HepG2 (cell line): ENCODE measurements around the gene SYS1. TPM values are rescaled to one million over a fixed set of nuclear protein-coding genes. Genes with fewer than 3 reads are reported as not detected.

Experiments used
- CBX5 ChIP-seq: sonication (generic); formaldehyde crosslinking; IDR thresholded peaks from 2 replicates; pipeline ENCODE4 v1.4.0; 2020; ENCODE audit warnings: missing genetic modification reagents, borderline replicate concordance
- CCDC6 ChIP-seq: sonication (generic); formaldehyde crosslinking; IDR thresholded peaks from 2 replicates; pipeline ENCODE4 v1.8.1; 2022; ENCODE audit warnings: mild to moderate bottlenecking, missing genetic modification reagents, moderate library complexity
- FOXO1 ChIP-seq: sonication (generic); formaldehyde crosslinking; IDR thresholded peaks from 2 replicates; pipeline ENCODE4 v1.4.0; 2020; ENCODE audit warnings: missing genetic modification reagents
- HHEX ChIP-seq: IDR thresholded peaks from 2 replicates; pipeline ENCODE4 v1.6.1; 2016; ENCODE audit warnings: control low read depth
- HNF4A ChIP-seq: sonication (generic); formaldehyde crosslinking; IDR thresholded peaks from 2 replicates; pipeline ENCODE4 v1.4.0; 2020; ENCODE audit warnings: missing genetic modification reagents
- JUN ChIP-seq: sonication (generic); formaldehyde crosslinking; IDR thresholded peaks from 2 replicates; pipeline ENCODE4 v1.4.0; 2020; ENCODE audit warnings: mild to moderate bottlenecking, missing genetic modification reagents
- KDM1A ChIP-seq: IDR thresholded peaks from 2 replicates; pipeline ENCODE4 v1.6.1; 2016; ENCODE audit warnings: missing compliant biosample characterization
- MED1 ChIP-seq: sonication (generic); formaldehyde crosslinking; IDR thresholded peaks from 2 replicates; pipeline ENCODE4 v1.4.0; 2020; ENCODE audit warnings: missing genetic modification reagents
- NAIF1 ChIP-seq: sonication (generic); formaldehyde crosslinking; IDR thresholded peaks from 2 replicates; pipeline ENCODE4 v1.5.0; 2020; ENCODE audit warnings: mild to moderate bottlenecking, missing genetic modification reagents, borderline replicate concordance
- SP4 ChIP-seq: sonication (generic); formaldehyde crosslinking; IDR thresholded peaks from 2 replicates; pipeline ENCODE4 v1.8.1; 2023; ENCODE audit warnings: mild to moderate bottlenecking, missing genetic modification reagents
- SP5 ChIP-seq: IDR thresholded peaks from 2 replicates; pipeline ENCODE4 v1.6.1; 2016; ENCODE audit warnings: low read depth, borderline replicate concordance
- SYNCRIP ChIP-seq: fragments of 200-400 bp; formaldehyde crosslinking; IDR thresholded peaks from 2 replicates; pipeline ENCODE4 v1.6.1; 2018; ENCODE audit warnings: mild to moderate bottlenecking, low read depth, low read length; ENCODE audit not compliant: insufficient read depth
- TBX2 ChIP-seq: sonication (generic); formaldehyde crosslinking; IDR thresholded peaks from 2 replicates; pipeline ENCODE4 v1.5.0; 2020; ENCODE audit warnings: missing genetic modification reagents, mild to moderate bottlenecking, borderline replicate concordance
- ZKSCAN8 ChIP-seq: IDR thresholded peaks from 2 replicates; pipeline ENCODE4 v1.6.1; 2016; ENCODE audit warnings: borderline replicate concordance, missing genetic modification reagents, missing compliant biosample characterization
- ZMYM3 ChIP-seq: sonication (generic); formaldehyde crosslinking; IDR thresholded peaks from 2 replicates; pipeline ENCODE4 v1.5.1; 2020; ENCODE audit warnings: mild to moderate bottlenecking, missing genetic modification reagents
- ZNF10 ChIP-seq: sonication (generic); formaldehyde crosslinking; IDR thresholded peaks from 2 replicates; pipeline ENCODE4 v1.4.0; 2020; ENCODE audit warnings: mild to moderate bottlenecking, low read depth, missing genetic modification reagents, borderline replicate concordance
- ZNF33A ChIP-seq: sonication (generic); formaldehyde crosslinking; IDR thresholded peaks from 2 replicates; pipeline ENCODE4 v1.5.1; 2020; ENCODE audit warnings: missing genetic modification reagents, mild to moderate bottlenecking, moderate library complexity, borderline replicate concordance
- ZNF629 ChIP-seq: sonication (generic); formaldehyde crosslinking; conservative IDR thresholded peaks from 2 replicates; pipeline ENCODE4 v1.5.0; 2020; ENCODE audit warnings: missing genetic modification reagents
- ZNF652 ChIP-seq: IDR thresholded peaks from 2 replicates; pipeline ENCODE4 v1.6.1; 2016; ENCODE audit warnings: low read depth, borderline replicate concordance
- ZNF660 ChIP-seq: sonication (generic); formaldehyde crosslinking; IDR thresholded peaks from 2 replicates; pipeline ENCODE4 v1.5.1; 2020; ENCODE audit warnings: mild to moderate bottlenecking, low read depth, missing genetic modification reagents, borderline replicate concordance
- polyA plus RNA-seq, 8 experiments: library from polyadenylated mRNA; depleted of rRNA in 3 of 8; stranded (reverse) in 7 of 8; unstranded in 1 of 8; fragments of >200 nt; fragmentation: Illumina TruSeq in 4 of 8; extraction: Trizol in 4 of 8; gene quantifications; 2 replicates each; pipeline versions ENCODE4 v1.2.1 to v1.2.3, GENCODE V29; 2011 to 2016; ENCODE audit warnings: low read depth in 4 of 8, missing spikeins in 1 of 8, mixed read lengths in 1 of 8; ENCODE audit not compliant: insufficient read depth in 1 of 8
- total RNA-seq, 5 experiments: library from RNA; depleted of rRNA; stranded (reverse); fragments of >200 nt; fragmentation: Illumina TruSeq; extraction: Trizol; gene quantifications; 2 replicates each; pipeline ENCODE4 v1.2.3, GENCODE V29; 2016; ENCODE audit warnings: low read depth in 1 of 5
- TF ChIP-seq, protein P1 (sequence below): IDR thresholded peaks from 2 replicates; pipeline ENCODE4 v1.6.1; 2016; ENCODE audit warnings: low read depth, control low read depth
- TF ChIP-seq, protein P2 (sequence below): sonication (generic); formaldehyde crosslinking; IDR thresholded peaks from 2 replicates; pipeline ENCODE4 v1.8.0; 2022; ENCODE audit warnings: missing genetic modification reagents, mild to moderate bottlenecking, borderline replicate concordance
- TF ChIP-seq, protein P3 (sequence below): sonication (generic); formaldehyde crosslinking; IDR thresholded peaks from 2 replicates; pipeline ENCODE4 v1.4.0; 2020; ENCODE audit warnings: mild to moderate bottlenecking, missing genetic modification reagents
- TF ChIP-seq, protein P4 (sequence below): fragments of 450-650 bp; IDR thresholded peaks from 2 replicates; pipeline ENCODE4 v1.6.1; 2016

Gene SYS1
- total and polyA plus RNA-seq, 2 of the 13 experiments (the other 11 are each of a cell fraction or from before 2014, with no cell fraction given), result 38.3 to 65.6 TPM

DNA sequence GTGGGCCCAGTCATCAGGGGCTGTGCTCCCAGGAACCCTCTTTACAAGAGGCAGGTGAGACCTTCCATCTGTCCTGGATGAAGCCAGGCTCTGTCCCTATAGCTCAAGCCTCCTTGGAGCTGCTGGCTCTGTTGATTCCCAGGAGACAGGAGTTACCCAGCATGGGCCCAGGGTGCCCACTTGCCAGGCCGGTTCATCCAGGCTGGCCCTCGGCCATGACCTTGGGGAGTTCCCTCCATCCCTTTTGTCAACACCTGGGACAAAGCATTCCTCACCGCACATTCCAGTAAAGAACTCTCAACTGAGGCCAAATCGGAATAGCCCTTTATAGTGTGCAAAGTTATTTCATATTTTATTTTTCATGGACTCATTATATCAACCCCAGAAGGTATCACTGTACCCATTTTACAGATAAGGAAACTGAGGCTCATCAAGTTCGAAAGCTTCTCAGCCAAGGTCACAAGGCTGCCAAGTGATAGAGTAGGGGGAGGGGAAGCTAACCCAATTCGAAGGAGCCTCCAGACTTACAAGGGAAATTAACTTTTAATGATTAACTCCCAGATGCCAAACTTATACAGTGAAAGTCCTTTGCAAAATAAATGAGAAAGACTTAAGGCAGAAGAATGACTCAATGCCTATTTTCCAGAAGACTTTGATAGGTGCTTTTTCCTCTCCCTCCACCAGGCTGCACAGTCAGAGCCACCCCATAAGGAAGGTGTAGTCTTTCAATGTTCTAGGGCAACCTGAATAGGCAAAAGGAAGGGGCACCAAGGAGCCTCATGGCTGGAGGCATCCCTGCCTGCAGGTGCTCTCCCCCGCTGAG is 33.2 kb upstream of the SYS1 start (continued):
- TF ChIP-seq KDM1A, result peak; percentile 54; the same call in 1 of the 2 replicates
- no peak for TF ChIP-seq FOXO1 (CRISPR knock-in tag)
- no peak for TF ChIP-seq CBX5 (CRISPR knock-in tag)
- TF ChIP-seq, protein P1, sequence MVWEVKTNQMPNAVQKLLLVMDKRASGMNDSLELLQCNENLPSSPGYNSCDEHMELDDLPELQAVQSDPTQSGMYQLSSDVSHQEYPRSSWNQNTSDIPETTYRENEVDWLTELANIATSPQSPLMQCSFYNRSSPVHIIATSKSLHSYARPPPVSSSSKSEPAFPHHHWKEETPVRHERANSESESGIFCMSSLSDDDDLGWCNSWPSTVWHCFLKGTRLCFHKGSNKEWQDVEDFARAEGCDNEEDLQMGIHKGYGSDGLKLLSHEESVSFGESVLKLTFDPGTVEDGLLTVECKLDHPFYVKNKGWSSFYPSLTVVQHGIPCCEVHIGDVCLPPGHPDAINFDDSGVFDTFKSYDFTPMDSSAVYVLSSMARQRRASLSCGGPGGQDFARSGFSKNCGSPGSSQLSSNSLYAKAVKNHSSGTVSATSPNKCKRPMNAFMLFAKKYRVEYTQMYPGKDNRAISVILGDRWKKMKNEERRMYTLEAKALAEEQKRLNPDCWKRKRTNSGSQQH (CRISPR knock-in tag), result no peak
- TF ChIP-seq ZNF660, result no peak
- TF ChIP-seq ZNF652, result no peak
- no peak for TF ChIP-seq MED1 (CRISPR knock-in tag)
- no peak for TF ChIP-seq SP5 (CRISPR knock-in tag)
- no peak for TF ChIP-seq ZKSCAN8 (CRISPR knock-in tag)
- no peak for TF ChIP-seq CCDC6 (CRISPR knock-in tag)
- no peak for TF ChIP-seq HNF4A (CRISPR knock-in tag)
- TF ChIP-seq ZNF629 (CRISPR knock-in tag), result peak; percentile 96
- no peak for TF ChIP-seq ZNF10 (CRISPR knock-in tag)
- TF ChIP-seq ZMYM3 (CRISPR knock-in tag), result peak; percentile 75; the same call in 1 of the 2 replicates
- TF ChIP-seq TBX2 (CRISPR knock-in tag), result 0 out of 2 replicates have a peak, but pooled peaks have one; percentile 31
- TF ChIP-seq, protein P2, sequence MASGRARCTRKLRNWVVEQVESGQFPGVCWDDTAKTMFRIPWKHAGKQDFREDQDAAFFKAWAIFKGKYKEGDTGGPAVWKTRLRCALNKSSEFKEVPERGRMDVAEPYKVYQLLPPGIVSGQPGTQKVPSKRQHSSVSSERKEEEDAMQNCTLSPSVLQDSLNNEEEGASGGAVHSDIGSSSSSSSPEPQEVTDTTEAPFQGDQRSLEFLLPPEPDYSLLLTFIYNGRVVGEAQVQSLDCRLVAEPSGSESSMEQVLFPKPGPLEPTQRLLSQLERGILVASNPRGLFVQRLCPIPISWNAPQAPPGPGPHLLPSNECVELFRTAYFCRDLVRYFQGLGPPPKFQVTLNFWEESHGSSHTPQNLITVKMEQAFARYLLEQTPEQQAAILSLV, result no peak
- TF ChIP-seq SYNCRIP, result no peak
- TF ChIP-seq, protein P3, sequence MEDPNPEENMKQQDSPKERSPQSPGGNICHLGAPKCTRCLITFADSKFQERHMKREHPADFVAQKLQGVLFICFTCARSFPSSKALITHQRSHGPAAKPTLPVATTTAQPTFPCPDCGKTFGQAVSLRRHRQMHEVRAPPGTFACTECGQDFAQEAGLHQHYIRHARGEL (CRISPR knock-in tag), result no peak
- TF ChIP-seq, protein P4, sequence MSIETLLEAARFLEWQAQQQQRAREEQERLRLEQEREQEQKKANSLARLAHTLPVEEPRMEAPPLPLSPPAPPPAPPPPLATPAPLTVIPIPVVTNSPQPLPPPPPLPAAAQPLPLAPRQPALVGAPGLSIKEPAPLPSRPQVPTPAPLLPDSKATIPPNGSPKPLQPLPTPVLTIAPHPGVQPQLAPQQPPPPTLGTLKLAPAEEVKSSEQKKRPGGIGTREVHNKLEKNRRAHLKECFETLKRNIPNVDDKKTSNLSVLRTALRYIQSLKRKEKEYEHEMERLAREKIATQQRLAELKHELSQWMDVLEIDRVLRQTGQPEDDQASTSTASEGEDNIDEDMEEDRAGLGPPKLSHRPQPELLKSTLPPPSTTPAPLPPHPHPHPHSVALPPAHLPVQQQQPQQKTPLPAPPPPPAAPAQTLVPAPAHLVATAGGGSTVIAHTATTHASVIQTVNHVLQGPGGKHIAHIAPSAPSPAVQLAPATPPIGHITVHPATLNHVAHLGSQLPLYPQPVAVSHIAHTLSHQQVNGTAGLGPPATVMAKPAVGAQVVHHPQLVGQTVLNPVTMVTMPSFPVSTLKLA, result no peak
- TF ChIP-seq NAIF1 (CRISPR knock-in tag), result no peak
- no peak for TF ChIP-seq SP4 (CRISPR knock-in tag)
- TF ChIP-seq JUN (CRISPR knock-in tag), result no peak
- TF ChIP-seq ZNF33A, result no peak
- no peak for TF ChIP-seq HHEX (CRISPR knock-in tag)
